Measurements from ENCODE around the gene HTR1A.

DNA sequence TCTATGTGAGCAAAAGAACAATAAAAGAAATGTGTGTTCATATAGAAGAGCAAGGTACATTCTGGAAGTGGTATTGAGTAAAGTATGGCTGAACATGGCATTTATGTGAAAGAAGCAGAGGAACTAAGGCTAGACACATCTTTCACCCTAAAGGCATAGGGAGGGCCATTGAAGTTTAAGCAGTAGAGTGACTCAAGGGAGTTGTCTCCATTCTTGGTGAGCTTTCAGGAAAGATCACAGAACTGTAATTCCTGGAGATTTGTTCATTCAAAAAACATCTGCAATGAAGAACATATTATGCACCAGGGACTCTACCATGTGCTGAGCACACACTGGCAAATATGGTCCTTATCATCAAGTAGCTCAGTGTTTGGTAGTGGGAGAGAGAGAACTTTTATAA is 24.8 kb upstream of the HTR1A start:
- TF ChIP-seq, protein P1, sequence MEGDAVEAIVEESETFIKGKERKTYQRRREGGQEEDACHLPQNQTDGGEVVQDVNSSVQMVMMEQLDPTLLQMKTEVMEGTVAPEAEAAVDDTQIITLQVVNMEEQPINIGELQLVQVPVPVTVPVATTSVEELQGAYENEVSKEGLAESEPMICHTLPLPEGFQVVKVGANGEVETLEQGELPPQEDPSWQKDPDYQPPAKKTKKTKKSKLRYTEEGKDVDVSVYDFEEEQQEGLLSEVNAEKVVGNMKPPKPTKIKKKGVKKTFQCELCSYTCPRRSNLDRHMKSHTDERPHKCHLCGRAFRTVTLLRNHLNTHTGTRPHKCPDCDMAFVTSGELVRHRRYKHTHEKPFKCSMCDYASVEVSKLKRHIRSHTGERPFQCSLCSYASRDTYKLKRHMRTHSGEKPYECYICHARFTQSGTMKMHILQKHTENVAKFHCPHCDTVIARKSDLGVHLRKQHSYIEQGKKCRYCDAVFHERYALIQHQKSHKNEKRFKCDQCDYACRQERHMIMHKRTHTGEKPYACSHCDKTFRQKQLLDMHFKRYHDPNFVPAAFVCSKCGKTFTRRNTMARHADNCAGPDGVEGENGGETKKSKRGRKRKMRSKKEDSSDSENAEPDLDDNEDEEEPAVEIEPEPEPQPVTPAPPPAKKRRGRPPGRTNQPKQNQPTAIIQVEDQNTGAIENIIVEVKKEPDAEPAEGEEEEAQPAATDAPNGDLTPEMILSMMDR (IDR thresholded peaks at IDR 0.05) = no peak
- TF ChIP-seq POLR2A (IDR thresholded peaks at IDR 0.05) = no peak

Data from ovary (tissue), 3 donors.